GM21529 (cell line): ENCODE measurements around the gene CBX2.

Experiments used
- ATAC-seq: cut with Tn5 transposase; IDR thresholded peaks from one replicate; pipeline ENCODE4 v1.9.1; 2021; ENCODE audit not compliant: unreplicated experiment

The CBX2 gene

DNA sequence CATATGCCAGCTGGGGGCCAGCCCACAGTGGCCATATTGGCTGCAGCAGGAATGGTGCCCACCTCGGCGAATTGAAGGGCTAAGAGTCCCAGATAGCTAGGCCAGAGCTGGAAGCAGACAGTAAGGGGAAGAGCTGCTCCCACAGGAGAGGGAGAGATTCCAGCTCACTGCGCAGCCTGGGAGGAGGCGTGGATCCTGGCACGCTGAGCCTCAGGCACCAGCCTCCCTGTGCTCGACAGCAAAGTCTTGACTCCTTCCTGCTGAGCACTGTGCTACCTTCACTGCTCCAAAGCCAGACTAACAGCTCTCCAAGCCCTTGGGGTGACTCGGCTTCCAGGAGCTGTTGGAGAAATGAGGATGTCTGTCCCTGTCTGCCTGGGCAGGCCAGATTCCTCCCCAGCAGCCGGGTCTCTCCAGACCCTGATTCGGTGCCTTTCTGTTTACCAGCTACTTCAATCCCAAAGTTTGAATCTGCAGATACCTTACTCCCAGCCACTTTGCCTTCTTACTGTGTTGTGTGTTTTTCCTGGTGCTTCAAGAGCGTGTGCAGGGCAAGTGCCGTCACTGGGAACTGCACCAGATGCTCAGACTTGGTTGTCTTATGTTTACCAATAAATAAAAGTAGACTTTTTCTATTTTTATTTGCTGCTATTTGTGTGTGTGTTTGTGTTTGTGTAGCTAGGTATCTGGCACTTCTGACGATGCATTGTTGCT is 9.1 kb downstream of the CBX2 start:
- ATAC-seq = no peak

DNA sequence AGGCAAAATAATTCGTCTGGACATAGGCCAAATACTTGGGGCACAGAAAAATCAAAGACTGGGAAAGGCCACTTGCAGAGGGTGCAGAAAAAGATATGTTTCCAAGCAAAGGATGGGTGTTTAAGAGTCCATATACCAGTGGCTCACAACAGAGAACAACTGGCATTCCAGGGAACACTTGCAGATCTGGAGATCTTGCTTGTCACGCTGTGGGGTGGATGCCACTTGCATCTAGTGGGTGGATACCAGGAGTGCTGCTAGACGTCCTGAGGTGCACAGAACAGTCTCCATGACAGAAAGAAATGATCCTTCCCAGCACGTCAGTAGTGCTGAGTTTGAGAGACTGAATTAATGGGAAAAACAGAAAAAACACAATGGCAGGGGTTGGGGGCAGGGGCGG is 10.5 kb downstream of the CBX2 start:
- no peak for ATAC-seq

DNA sequence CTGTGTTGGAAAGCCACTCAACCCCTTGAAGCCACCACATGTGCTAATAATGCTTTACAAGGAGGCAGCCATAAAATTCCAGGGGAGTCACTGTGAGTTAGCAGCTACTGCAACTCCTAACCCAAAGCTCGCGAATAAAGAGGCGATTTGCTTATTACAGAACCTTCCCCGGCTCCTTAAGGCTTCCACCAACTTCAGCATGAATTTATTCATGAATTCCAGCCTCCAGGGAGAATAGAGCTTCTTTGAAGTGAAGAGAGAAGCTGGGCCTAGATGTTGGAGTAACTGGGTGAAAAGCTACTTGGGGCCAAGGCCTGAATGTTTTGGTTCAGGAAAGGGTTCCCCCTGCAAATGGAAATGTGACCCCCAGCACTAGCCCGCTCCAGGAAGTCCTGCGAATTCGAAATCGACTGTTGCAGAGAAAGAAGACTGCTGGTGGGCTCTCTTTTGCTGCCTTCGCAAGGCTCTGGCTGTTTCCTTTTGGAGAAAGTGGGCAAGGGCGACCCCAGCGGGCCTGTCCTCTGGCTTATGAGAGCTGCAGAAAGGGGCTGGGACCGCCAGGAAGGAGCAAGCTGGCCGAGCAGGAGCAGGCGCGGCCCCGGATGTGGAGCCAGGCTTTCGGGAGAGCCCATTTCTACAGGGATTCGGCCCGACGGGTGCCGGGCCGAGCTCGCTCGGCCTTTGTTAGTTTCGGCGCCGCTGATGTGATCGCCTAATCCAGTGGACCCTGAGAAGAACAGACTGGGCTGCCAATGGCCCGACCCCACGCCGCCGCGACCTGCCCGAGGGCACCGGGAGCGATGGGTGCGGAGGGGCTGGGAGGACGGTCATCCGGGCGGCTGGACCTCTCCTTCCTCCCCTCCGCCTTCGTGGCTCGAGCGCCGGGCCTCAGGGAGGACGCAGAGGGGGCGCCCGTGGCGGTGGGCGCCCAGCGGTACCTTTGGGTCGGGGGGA is 11.3 kb downstream of the CBX2 start:
- no peak for ATAC-seq

DNA sequence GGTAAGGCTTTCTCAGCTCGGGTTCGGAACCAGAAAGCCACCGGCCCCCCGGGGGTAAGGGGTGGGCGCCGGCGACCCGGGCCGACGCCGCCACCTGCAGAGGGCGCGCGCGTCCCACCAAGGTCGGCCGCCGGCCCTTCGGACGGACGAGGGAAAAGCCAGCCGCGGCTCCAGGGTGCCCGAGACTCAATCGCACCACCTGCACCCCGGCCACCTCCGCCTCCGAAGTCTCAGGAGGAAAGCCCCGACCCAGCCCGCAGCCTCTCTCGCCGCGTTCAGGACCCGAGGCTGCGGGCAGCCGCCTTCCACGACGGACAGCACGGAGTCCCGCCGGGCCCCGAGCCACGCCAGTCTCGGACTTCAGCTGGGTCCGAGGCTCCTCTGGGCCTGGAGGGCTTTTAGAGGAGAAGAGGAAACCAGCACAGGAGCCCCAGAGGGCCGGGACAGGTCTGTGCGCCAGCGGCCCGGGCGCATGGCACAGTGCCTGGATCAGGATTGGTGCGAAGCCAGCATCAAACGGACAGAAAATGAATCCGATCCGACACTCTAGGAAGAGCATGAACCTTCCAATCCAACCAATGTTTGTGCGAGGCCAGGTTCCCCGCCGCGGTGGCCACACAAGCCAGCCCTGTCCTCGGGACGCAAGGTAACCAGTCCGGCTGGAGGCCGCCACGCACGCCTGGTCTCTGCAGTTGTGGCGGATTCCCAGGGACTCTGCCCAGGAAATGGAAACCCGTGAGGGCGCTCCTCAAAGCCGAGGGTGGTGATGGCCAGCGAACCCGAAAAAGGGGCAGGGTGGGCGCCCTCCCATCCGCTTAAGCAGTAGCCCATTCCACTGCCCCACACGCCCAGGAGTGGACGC is 12.2 kb downstream of the CBX2 start:
- ATAC-seq = no peak

DNA sequence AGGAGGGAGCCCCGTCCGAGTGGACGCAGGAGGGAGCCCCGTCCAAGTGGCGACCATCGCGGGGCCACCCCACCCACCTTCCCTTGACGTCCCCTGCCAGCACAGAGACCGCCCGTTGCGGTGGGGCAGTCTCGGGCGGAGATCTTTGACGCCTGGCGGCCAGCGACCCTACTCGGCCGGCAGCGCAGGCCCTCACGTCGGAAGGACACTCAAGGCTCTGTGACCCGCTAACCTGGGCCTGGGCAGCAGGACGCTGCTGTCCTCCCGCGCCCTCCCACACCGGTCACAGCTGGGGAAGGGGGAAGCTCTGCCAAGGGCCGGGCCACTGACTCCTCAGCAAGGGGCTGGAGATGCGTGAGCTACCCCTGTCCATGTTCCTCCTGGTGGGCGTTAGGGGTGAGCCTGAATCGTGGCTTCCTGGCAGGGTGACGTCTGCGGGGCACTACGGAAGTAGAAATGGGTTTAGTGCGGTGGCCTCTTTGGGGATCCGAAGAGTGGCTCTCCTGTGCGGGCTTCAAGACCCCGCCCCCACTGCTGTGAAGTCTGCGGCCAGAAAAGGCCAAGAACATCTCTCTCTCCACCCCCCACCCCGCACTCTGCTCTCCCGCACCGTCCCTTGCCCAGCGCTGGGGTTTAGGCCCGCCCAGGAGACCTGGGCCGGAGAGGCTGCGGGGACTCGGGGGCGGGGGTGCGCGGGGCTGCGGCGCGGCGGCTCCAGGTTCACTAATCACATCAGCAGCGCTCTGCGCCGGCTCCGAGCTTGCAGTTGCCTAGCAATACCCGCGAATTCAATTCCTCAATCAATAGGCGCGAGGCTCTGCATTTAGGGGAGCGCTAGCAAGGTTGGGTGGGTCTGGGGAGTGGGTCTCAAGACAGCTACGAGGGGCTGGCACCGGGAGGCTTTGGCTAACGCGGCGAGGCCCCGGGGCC is 13.1 kb downstream of the CBX2 start:
- no peak for ATAC-seq

DNA sequence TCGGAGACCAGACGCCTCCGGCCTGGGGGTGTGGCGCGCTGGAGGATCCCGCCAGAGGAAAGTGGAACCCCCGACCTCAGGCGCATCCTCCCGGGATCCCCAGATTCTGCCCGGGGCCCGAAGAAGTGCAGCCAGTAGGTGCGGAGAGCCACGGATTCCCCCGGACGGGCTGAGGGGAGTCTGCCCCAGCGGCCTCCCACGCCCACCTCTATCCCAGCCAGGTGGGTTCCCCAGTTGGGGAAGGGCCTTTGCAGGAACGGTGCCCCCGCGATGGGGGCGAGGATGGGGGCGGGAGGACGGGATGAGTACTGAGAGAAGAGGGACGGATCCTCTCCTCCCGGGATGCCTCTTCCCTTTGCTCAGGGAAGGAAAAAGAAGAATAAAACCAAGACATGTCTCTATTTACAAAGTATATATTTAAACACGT is 13.8 kb downstream of the CBX2 start:
- no peak for ATAC-seq

DNA sequence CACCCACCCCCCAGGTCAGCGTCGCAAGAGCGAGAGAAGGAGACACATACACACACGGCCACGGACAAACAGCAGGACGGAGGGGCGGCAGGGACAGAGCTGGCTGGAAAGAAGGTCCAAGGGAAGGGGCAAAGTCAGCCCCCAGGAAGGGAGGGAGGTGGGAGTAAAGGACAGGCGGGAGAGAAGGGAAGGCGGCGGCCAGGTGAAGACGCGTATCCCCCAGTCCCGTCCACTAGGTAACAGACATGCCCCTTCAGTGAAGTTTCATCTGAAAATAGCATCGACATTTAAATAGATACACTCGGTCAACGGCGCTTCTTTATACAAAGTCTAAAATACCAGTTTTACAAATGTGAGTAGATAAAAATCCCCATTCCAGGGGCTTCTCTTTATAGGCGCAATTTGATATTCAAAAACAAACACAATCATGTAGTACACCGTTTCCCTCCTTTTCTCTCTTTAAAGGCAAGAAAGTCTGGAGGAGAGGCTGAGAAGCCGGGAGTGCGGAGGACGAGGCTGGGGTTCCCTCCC is 14.5 kb downstream of the CBX2 start:
- ATAC-seq = no peak

DNA sequence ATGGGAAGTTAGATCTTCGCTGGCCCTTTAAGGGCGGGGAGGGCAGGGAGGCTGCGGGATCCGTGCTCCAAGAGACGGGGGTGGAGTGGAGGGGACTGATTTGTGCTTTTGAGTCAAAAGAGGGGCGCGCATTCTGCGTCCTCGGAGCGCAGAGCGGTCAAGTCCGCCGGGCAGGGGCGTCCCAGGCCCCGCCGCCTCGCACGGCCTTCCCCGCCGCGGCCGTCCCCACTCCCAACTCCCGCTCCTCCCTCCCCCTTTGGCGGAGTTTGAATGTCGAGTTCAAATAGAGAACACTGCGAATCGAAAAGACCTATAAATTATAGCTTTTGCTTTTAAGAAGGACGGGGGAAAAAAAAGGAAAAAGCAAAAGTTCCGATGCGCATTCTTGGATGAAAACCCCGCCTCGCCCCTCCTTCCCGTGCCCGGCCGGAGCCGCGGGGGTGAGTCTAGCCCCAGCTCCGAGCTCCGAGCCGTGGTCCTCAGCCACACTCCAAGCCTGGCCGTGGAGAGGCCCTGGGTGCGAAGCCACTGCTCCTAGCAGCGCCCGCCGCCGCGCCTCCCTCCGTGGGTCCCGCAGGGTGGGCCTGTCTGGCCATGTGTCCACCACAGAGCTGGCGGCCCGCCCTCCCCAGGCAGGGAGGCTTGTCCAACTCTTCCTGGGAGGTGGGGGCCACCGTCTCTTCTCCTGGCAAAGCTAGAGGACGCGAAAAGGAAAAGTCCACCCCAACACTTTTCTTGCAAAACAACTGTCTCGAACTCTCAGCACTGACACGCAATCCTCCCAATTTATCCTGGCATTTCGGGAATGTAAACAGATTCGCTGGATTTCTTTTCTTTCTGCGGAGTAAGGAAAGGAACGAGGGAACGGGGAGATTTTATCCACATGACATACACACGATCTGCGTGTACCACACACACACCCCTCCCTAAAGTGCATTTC is 15.3 kb downstream of the CBX2 start:
- ATAC-seq = no peak

DNA sequence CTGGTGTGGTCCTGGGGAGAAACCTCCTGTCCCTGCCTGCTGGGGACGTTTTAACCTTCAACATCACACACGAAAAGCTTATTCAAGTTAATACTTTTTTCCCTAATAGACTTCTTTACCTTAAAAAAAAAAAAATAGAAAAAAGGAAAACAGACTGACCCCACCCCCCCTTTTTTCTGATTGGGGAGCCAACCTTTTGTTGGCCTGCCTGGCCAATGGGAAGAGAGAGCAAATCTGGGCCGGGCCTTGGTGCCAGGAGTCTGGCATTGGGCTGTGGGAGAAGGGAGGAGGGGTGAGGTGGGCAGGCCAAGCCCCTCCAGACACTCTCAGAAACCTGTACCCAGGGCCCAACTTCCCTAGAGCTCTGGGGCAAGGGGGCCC is 16.0 kb downstream of the CBX2 start:
- no peak for ATAC-seq

DNA sequence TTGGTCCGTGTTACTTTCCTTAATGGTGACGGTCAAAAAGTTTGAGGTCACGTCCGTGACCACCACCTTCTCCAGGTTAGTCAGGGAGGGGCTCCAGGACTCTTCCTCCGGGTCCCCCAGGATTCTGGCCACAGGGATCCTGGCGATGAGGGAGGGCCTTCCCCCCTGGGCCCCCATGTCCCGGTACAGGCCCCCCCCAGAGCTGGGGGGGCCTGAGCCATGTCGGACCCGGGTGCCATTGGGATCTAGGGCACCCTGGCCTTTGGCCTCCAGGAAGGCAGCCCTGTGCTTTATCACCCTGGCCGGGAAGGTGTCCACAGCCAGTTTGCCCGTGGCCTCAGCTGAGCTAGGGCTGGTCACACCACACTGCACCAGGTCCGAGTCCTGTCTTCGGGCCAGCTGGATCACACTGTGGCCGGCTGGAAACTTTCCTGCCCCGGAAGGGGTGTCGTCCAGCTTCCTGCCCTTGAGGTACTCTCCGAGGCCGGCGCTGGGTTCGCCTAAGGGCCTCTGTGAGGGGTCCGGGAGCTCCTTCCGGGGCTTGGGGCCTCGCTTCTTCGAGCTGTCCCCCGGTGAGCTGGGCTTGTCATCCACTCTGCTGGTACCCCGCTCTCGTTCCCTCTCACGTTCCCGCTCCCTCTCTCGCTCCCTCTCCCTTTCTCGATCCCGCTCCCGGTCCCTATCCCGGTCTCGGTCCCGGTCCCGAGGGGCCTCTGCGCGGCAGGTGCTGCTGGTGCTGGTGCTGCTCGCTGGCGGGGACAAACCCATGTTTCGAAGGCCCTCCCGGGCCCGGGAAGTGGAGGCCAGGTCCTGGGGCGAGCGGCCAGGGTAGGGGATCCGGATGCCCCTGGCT is 16.9 kb downstream of the CBX2 start:
- ATAC-seq = no peak

DNA sequence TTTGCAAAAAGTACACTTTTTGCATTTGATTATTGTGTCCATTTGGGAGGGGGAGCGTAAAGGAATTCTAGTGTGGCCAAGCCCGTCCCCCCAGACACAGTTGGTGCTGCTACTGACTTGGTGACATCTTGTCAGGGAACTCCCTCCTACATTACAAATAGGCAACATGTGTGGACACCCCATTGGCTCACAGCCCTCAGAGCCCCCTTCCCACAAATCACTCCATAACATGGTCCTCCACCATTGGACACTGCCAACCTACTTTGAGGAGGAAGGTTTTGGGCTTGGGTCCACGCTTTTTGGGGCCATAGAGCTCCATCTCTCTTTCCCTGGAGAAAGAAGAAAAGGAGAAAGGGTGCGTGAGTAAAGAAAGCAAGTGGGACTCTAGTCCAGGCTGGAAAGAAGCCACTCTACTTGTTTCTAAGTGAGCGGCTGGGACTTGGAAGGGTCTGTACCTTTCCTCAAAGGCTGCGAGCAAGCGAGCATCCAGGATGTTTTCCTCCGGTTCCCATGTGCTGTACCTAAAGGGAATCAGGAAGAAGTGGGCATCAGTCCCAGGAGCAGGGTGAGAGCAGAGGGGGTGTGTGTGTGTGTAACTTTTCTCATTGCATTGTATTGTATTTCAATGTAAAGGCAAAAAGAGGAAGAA is 18.0 kb downstream of the CBX2 start:
- no peak for ATAC-seq

DNA sequence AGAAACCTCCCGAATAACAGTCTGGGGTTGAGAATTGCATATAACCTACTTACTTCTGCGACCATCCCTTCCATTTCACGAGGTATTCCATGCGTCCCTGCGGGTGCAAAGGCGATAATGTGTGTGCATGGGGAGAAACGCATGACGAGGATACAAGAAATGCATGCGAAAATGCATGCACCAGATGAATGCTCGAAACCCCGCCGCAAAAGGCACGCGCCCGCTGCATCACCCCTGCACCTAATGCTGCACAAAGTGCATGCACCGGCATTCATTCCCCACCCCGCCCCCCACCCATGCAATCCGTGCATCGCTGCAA is 18.5 kb downstream of the CBX2 start:
- ATAC-seq = no peak

DNA sequence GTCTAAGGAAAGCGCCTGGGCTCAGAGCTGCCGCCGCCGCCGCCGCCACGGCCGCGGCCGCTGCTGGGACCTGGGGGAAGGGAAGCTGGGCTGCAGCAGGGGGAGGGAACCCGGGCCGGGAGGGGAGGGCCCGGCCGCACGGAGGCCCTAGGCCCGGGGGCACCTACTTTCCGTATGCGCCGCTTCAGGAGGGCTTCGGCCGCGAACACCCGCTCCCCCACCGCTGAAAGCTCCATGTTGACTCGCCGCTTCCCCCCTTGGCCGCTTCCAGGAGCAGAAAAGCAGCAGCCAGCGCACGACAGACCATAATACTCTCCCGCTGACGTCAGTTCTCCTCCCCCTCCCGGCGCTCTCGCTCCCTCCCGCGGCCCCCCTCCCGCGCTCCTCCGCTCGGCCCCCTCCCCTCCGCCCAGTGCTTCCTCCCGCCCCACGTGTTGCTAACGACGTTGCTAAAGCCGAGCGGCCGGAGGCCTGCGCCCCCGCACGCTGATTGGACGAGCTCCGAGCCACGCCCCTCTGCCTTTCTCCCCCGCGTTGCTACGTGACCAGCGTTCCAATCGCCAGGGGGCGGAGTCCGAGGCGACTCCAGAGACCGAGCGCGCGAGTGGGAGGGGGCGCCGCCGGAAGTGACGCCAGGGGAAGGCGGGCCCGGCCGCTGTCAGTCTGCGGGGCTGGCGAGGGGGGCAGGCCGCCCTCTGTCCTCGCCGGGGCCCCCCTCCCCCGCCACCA is 19.0 kb downstream of the CBX2 start, which contains the start of gene CBX8:
CBX8 (minus strand) TSS at position 315 of the 729 bp plus-strand sequence; CDS start at position 236, 79 bp downstream.
- peak; percentile 82 for ATAC-seq

DNA sequence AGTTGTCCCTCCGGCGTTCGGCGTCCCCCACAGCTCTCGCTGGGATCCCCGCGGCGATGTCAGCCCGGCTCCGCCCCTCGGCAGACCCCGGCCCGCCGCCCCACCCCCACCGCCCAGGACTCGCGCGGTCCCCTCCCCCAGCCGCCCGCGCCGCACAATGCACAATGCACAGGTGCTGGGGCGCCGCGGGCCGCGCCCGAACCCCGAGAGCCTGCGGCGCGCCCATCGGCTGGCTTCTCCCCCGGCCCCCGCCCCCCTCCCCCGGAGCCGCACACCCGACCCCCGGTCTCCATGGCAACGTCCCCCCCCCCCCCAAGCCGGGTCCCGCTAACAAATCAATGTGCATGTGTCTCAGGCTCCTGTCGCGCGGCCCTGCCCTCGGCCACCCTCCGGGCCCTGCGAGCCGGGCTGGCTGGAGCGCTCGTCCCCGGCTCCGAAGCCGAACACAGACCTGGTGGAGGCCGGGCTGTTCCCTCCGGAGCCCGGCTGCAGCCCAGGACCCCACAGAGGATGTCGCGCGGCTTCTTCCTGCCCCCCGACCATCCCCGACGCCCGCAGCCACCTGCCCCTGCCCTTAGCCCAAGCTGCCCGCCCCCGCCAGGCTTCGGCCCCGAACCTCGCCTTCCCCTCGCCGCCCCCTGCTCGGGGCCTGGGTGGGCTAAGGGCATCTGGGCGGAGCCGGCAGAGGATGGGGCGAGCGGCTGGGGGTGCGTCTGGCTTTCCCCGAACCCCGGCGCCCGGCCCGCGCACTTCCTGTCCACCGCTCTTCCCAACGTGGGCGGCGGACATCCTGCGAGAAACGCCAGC is 19.7 kb downstream of the CBX2 start:
- peak; percentile 11 for ATAC-seq

DNA sequence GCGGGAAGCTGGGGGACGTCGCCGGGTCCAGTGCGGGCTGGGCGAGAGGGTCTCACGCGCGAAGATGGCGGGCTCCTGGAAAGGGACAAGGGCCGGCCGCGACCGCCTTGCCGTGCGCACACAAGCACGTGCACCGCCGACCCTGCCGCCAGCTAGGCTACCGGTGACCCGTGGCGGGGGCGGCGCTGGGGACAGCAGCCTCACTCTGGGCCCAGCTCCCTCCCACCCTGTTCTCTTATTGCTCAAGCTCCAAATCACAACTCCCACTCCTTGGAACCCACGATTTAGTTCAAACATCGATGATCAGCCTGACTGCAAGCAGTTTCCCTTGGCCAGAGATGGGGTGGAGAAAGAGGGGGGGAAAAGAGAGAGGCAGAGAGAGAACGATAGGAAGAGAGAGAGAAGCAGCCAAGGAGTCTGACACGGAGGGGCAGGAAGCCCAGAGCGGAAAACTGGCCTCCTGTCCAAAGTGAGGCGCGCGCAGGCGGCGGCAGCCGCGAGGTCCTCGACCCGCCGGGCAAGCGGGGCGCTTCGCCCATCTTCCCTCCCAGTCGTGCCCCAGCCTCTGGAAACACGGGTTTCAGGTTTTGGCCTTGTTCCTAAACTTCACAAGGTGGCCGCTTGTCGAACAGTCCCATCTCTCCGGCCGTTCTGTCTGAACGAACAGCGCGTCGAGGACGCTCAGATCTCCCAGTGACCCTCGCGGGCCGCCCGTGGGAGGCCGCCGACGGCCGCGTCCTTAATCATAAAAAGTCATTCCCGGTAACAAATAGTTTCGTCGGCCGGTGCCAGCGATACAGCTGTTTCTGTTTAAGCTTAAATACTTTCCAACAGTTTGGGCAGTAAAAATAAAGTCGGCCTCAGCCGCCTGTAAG is 20.6 kb downstream of the CBX2 start:
- ATAC-seq = no peak
